Fibroblast of lung (primary cell): ENCODE data around the gene PCDH9.

ENCODE experiments used
- CTCF ChIP-seq, 2 donors: IDR thresholded peaks in 1 of 2; conservative IDR thresholded peaks in 1 of 2; 1 replicate in 1 of 2; 2 replicates in 1 of 2; pipeline ENCODE4 v1.5.1; 2011 to 2012; ENCODE audit warnings: low read length in 2 of 2, control low read depth in 1 of 2, inconsistent platforms in 1 of 2, low read depth in 1 of 2, mild to moderate bottlenecking in 1 of 2
- EZH2 ChIP-seq: IDR thresholded peaks from 2 replicates; pipeline ENCODE4 v1.5.1; 2012; ENCODE audit warnings: low read length, control low read depth, mild to moderate bottlenecking; ENCODE audit errors: missing control alignments

DNA sequence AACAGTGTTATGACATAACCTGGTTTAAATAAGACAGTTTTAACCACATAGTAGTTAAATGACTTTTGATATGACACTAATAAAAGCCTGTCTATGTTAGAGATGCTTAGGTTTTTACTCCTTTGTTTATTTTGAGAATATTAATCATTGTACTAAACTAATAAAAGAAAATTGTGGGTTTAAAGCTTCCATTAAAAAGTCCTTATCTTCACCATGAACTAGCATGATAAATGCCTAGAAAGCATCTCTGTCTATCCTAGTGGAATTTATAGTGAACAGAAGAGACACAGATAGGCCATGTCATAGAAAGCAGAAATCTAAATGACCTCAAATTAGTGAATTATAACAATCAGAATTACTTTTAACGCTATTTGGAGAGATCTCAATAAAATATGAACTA is 255.2 kb downstream of the PCDH9 start:
- TF ChIP-seq CTCF (conservative IDR thresholded peaks at IDR 0.05 in 1 of 2, IDR thresholded peaks at IDR 0.05 in 1 of 2; ENCODE audit: low read depth in 1 of 2, low read length in 2 of 2) (no peak), EZH2 (no peak)
